Keratinocyte (primary cell): ENCODE measurements around the gene ATXN2L. TPM values are rescaled to one million over a fixed set of nuclear protein-coding genes. Genes with fewer than 3 reads are reported as not detected.

Source experiments
- DNase-seq: peaks from one replicate; pipeline ENCODE4 v3.0.0-alpha.2; 2011; ENCODE audit warnings: low read depth, missing footprints, low spot score
- FAIRE-seq: peaks from 2 replicates; lab custom pipeline; 2011; peaks lifted over from hg19 to GRCh38; lab: Jason Lieb, UNC
- H2AFZ ChIP-seq: 2 replicates; pipeline ENCODE4 v1.6.0; 2012; ENCODE audit warnings: low read length, control low read depth, inconsistent platforms; ENCODE audit not compliant: control insufficient read depth
- H3K27ac ChIP-seq: 2 replicates; pipeline ENCODE4 v1.5.1; 2011; ENCODE audit warnings: low read length; ENCODE audit not compliant: control insufficient read depth, insufficient read depth
- H3K27me3 ChIP-seq: 3 replicates; pipeline ENCODE4 v1.6.0; 2011; ENCODE audit warnings: low read length; ENCODE audit not compliant: control insufficient read depth, insufficient read depth; ENCODE audit errors: extremely low read depth
- H3K36me3 ChIP-seq, 2 experiments: 2 replicates in 1 of 2; 3 replicates in 1 of 2; pipeline ENCODE4 v1.5.1; 2011; ENCODE audit warnings: low read length in 2 of 2, mild to moderate bottlenecking in 1 of 2; ENCODE audit not compliant: control insufficient read depth in 2 of 2, insufficient read depth in 2 of 2; ENCODE audit errors: extremely low read depth in 1 of 2
- H3K4me1 ChIP-seq: 3 replicates; pipeline ENCODE4 v1.5.1; 2011; ENCODE audit warnings: low read length; ENCODE audit not compliant: control insufficient read depth, insufficient read depth; ENCODE audit errors: extremely low read depth
- H3K4me2 ChIP-seq: 3 replicates; pipeline ENCODE4 v1.6.0; 2011; ENCODE audit warnings: low read depth, low read length; ENCODE audit not compliant: control insufficient read depth, insufficient read depth; ENCODE audit errors: extremely low read depth
- H3K4me3 ChIP-seq, 3 experiments: fragments of 200-600 bp in 1 of 3; sonication (generic) in 1 of 3; 2 replicates in 2 of 3; 3 replicates in 1 of 3; pipeline ENCODE4 v1.5.1; 2011 to 2016; ENCODE audit warnings: low read length in 3 of 3, mild to moderate bottlenecking in 3 of 3, control low read depth in 2 of 3, inconsistent platforms in 1 of 3, low read depth in 1 of 3, mixed read lengths in 1 of 3, mixed run types in 1 of 3, moderate library complexity in 1 of 3; ENCODE audit not compliant: control insufficient read depth in 2 of 3, insufficient read depth in 2 of 3; ENCODE audit errors: extremely low read depth in 1 of 3
- H3K79me2 ChIP-seq: 2 replicates; pipeline ENCODE4 v1.6.0; 2012; ENCODE audit warnings: low read length; ENCODE audit not compliant: control insufficient read depth, insufficient read depth
- H3K9ac ChIP-seq: 3 replicates; pipeline ENCODE4 v1.6.0; 2011; ENCODE audit warnings: low read length; ENCODE audit not compliant: control insufficient read depth, insufficient read depth; ENCODE audit errors: extremely low read depth
- H3K9me1 ChIP-seq: 3 replicates; pipeline ENCODE4 v1.6.0; 2011; ENCODE audit warnings: low read length; ENCODE audit not compliant: control insufficient read depth, insufficient read depth; ENCODE audit errors: extremely low read depth
- H3K9me3 ChIP-seq: 2 replicates; pipeline ENCODE4 v1.5.1; 2012; ENCODE audit warnings: low read depth, low read length; ENCODE audit not compliant: control insufficient read depth
- H4K20me1 ChIP-seq: 3 replicates; pipeline ENCODE4 v1.6.0; 2011; ENCODE audit warnings: low read length; ENCODE audit not compliant: control insufficient read depth, insufficient read depth; ENCODE audit errors: extremely low read depth
- CTCF ChIP-seq, 3 experiments: IDR thresholded peaks in 1 of 3; conservative IDR thresholded peaks in 1 of 3; optimal IDR thresholded peaks in 1 of 3; 2 replicates in 2 of 3; 3 replicates in 1 of 3; pipeline versions ENCODE3 to v1.5.1; 2011; ENCODE audit warnings: low read length in 3 of 3, mild to moderate bottlenecking in 3 of 3, moderate library complexity in 2 of 3, control low read depth in 1 of 3, inconsistent platforms in 1 of 3; ENCODE audit not compliant: insufficient read depth in 2 of 3; ENCODE audit errors: extremely low read depth in 1 of 3
- EZH2 ChIP-seq: IDR thresholded peaks from one replicate; pipeline ENCODE4 v1.6.1; 2012; ENCODE audit warnings: inconsistent platforms, mild to moderate bottlenecking, low read length, moderate library complexity
- dilution Hi-C: fragments of 300-500 bp; cut with MboI; formaldehyde crosslinking; loops from one replicate; pipeline ENCODE4 v1.7.0; 2020; ENCODE audit warnings: low sequenced_read_pairs; ENCODE audit not compliant: extremely low pct_ligation_motif_present
- polyA plus RNA-seq, 5 experiments: library from polyadenylated mRNA; depleted of rRNA in 3 of 5; stranded (reverse) in 3 of 5; stranded (forward) in 1 of 5; unstranded in 1 of 5; fragments of >200 nt; gene quantifications; 1 replicate in 1 of 5; 2 replicates in 3 of 5; 3 replicates in 1 of 5; pipeline versions ENCODE4 v1.2.1 to v1.2.3, GENCODE V29; 2011 to 2012; ENCODE audit warnings: missing spikeins in 2 of 5, low read depth in 1 of 5, low replicate concordance in 1 of 5

Gene ATXN2L
- polyA plus RNA-seq, 1 donor (not counting 4 experiments of a cell fraction or from before 2014, with no cell fraction given), result 11.8 TPM

GRCh38 chr16:28829747-28830146 lies 6.9 kb downstream of the ATXN2L start:
- Histone ChIP-seq H3K9me3 (no peaks in the 10 kb centered on the region), H4K20me1 (peaks cover 13% of the 10 kb centered on the region), H3K9ac (no peak overlapping the region), H3K36me3 (peaks cover 61 to 75% of the 10 kb centered on the region in 2 experiments), H3K27me3 (no peaks in the 10 kb centered on the region), H3K4me2 (no peak overlapping the region), H3K4me3 (no peak overlapping the region), H3K27ac (no peak overlapping the region), H3K4me1 (peaks cover 15% of the 10 kb centered on the region), H3K9me1 (no peaks in the 10 kb centered on the region), H3K79me2 (peaks cover 65% of the 10 kb centered on the region), H2AFZ (no peak overlapping the region)
- no peak for FAIRE-seq
- dilution Hi-C loops, result no loop called here
- TF ChIP-seq EZH2, result no peak
- TF ChIP-seq CTCF (optimal IDR thresholded peaks at IDR 0.05 in 1 of 3, IDR thresholded peaks at IDR 0.05 in 1 of 3, conservative IDR thresholded peaks at IDR 0.05 in 1 of 3; ENCODE audit: extremely low read depth in 1 of 3, insufficient read depth in 2 of 3, low read length in 3 of 3), result no peak
- DNase-seq, result no peak

- Histone ChIP-seq H3K4me1 (peaks cover 7% of the 10 kb centered on the region), H2AFZ (no peak overlapping the region), H3K36me3 (peaks cover 68 to 74% of the 10 kb centered on the region in 2 experiments), H4K20me1 (peaks cover 13% of the 10 kb centered on the region), H3K79me2 (peaks cover 57% of the 10 kb centered on the region), H3K9me3 (no peaks in the 10 kb centered on the region), H3K9ac (no peak overlapping the region), H3K27ac (no peak overlapping the region), H3K4me3 (no peak overlapping the region), H3K9me1 (no peaks in the 10 kb centered on the region), H3K27me3 (no peaks in the 10 kb centered on the region), H3K4me2 (no peak overlapping the region)
- FAIRE-seq, result no peak
- no peak for DNase-seq
- dilution Hi-C loops, result no loop called here
- TF ChIP-seq CTCF (optimal IDR thresholded peaks at IDR 0.05 in 1 of 3, IDR thresholded peaks at IDR 0.05 in 1 of 3, conservative IDR thresholded peaks at IDR 0.05 in 1 of 3; ENCODE audit: extremely low read depth in 1 of 3, insufficient read depth in 2 of 3, low read length in 3 of 3), result no peak
- TF ChIP-seq EZH2, result no peak
Observed at GRCh38 chr16:28830531-28830930, 7.7 kb downstream of the ATXN2L start.
